PC-3 (cell line): ENCODE data around the gene ABCC8. TPM values are rescaled to one million over a fixed set of nuclear protein-coding genes. Genes with fewer than 3 reads are reported as not detected.

Experiments
- ATAC-seq: fragments of 200-7000 bp; cut with Tn5 transposase; 2 replicates; pipeline ENCODE4 v1.9.1; 2020; ENCODE audit warnings: mild to moderate bottlenecking, moderate library complexity
- BruUV-seq: library from RNA; stranded (reverse); fragments of 400-500 nt; replicated peaks from 2 replicates; lab custom pipeline; 2021; lab: Mats Ljungman, UMichigan
- CTCF ChIA-PET: fragments of 300-600 bp; sonication (Branson Sonifier 250); formaldehyde crosslinking; loops from one replicate; lab custom pipeline; 2022; ENCODE audit warnings: antibody characterized with exemption; lab: Charles Lee
- POLR2A ChIA-PET: fragments of 300-600 bp; sonication (Branson Sonifier 250); formaldehyde crosslinking; loops from one replicate; lab custom pipeline; 2022; ENCODE audit warnings: antibody characterized with exemption; ENCODE audit not compliant: unreplicated experiment; lab: Charles Lee
- DNase-seq: peaks from one replicate; pipeline ENCODE4 v3.0.0-alpha.2; 2015
- H2AFZ ChIP-seq: fragments of 300-600 bp; sonication (generic); 2 replicates; pipeline ENCODE4 v1.6.0; 2016; ENCODE audit warnings: antibody characterized with exemption, low read length
- H3F3A ChIP-seq: fragments of 300-600 bp; sonication (generic); one replicate; pipeline ENCODE4 v1.6.0; 2017; ENCODE audit warnings: antibody characterized with exemption, low read length, control low read depth, mild to moderate bottlenecking; ENCODE audit not compliant: unreplicated experiment
- H3K27ac ChIP-seq: fragments of 300-600 bp; sonication (generic); 2 replicates; pipeline ENCODE4 v1.5.1; 2016; ENCODE audit warnings: mild to moderate bottlenecking, low read length
- H3K27me3 ChIP-seq: fragments of 300-600 bp; sonication (generic); 2 replicates; pipeline ENCODE4 v1.6.1; 2016; ENCODE audit warnings: low read length, mixed read lengths
- H3K36me3 ChIP-seq: fragments of 300-600 bp; sonication (generic); 2 replicates; pipeline ENCODE4 v1.6.1; 2016; ENCODE audit warnings: low read depth, mixed run types, low read length, mixed read lengths
- H3K4me1 ChIP-seq: fragments of 300-600 bp; sonication (generic); 2 replicates; pipeline ENCODE4 v1.5.1; 2016; ENCODE audit warnings: low read length; ENCODE audit not compliant: insufficient read depth
- H3K4me2 ChIP-seq: fragments of 300-600 bp; sonication (generic); 2 replicates; pipeline ENCODE4 v1.6.0; 2016; ENCODE audit warnings: low read length
- H3K4me3 ChIP-seq: fragments of 300-600 bp; sonication (generic); 2 replicates; pipeline ENCODE4 v1.5.1; 2016; ENCODE audit warnings: mild to moderate bottlenecking, low read length, mixed read lengths
- H3K79me2 ChIP-seq: fragments of 300-600 bp; sonication (generic); 2 replicates; pipeline ENCODE4 v1.6.1; 2017; ENCODE audit warnings: low read length, mixed read lengths
- H3K9ac ChIP-seq: fragments of 300-600 bp; sonication (generic); 2 replicates; pipeline ENCODE4 v1.6.0; 2016; ENCODE audit warnings: mild to moderate bottlenecking, low read length
- H3K9me2 ChIP-seq: fragments of 300-600 bp; sonication (generic); replicated peaks from 2 replicates; pipeline ENCODE4 v1.6.1; 2016; ENCODE audit warnings: mixed run types, low read length, mixed read lengths
- H3K9me3 ChIP-seq: fragments of 300-600 bp; sonication (generic); 2 replicates; pipeline ENCODE4 v1.6.1; 2016; ENCODE audit warnings: low read length, mixed read lengths
- H4K20me1 ChIP-seq: fragments of 300-600 bp; sonication (generic); 2 replicates; pipeline ENCODE4 v1.6.1; 2016; ENCODE audit warnings: low read length, mixed read lengths
- CTCF ChIP-seq: fragments of 300-600 bp; sonication (generic); conservative IDR thresholded peaks from 2 replicates; pipeline ENCODE4 v1.5.1; 2017; ENCODE audit warnings: antibody characterized with exemption, low read depth, mild to moderate bottlenecking, low read length
- EZH2 ChIP-seq: fragments of 300-600 bp; sonication (generic); IDR thresholded peaks from one replicate; pipeline ENCODE4 v1.6.1; 2017; ENCODE audit warnings: antibody characterized with exemption, mild to moderate bottlenecking, low read length; ENCODE audit not compliant: unreplicated experiment
- EZH2phosphoT487 ChIP-seq: fragments of 300-600 bp; sonication (generic); IDR thresholded peaks from 2 replicates; pipeline ENCODE4 v1.6.1; 2018; ENCODE audit warnings: mild to moderate bottlenecking, antibody characterized with exemption, low read length, borderline replicate concordance
- intact Hi-C: fragments of 100-400 bp; cut with micrococcal nuclease; formaldehyde crosslinking; loops from 2 replicates; pipeline ENCODE4 v1.9.0; 2023
- total RNA-seq: library from RNA; depleted of rRNA; stranded (reverse); fragments of >200 nt; gene quantifications from 2 replicates; pipeline ENCODE4 v1.2.3, GENCODE V29; 2014

The ABCC8 gene
- total RNA-seq, 1 experiment from 2014 or later: not detected

GRCh38 chr11:17513853-17514252 lies 37.2 kb upstream of the ABCC8 start:
- no peak overlapping the region for H3K27ac ChIP-seq
- BruUV-seq: no TSS peak
- TF ChIP-seq CTCF: no peak
- no peak for TF ChIP-seq EZH2
- TF ChIP-seq EZH2phosphoT487: no peak
- no peaks in the 10 kb centered on the region for H3K36me3 ChIP-seq
- no peaks in the 10 kb centered on the region for H3K4me1 ChIP-seq
- ChIA-PET CTCF (no interaction called here), POLR2A (no interaction called here)
- no peaks in the 10 kb centered on the region for H3K79me2 ChIP-seq
- no peak for ATAC-seq
- DNase-seq: no peak
- no peaks in the 10 kb centered on the region for H3K9me2 ChIP-seq
- intact Hi-C loops: no loop called here
- H3K4me3 ChIP-seq: no peak overlapping the region
- H3K9ac ChIP-seq: no peak overlapping the region
- H3K27me3 ChIP-seq: peaks cover 53% of the 10 kb centered on the region
- no peaks in the 10 kb centered on the region for H3F3A ChIP-seq
- no peak overlapping the region for H3K4me2 ChIP-seq
- no peaks in the 10 kb centered on the region for H4K20me1 ChIP-seq
- no peaks in the 10 kb centered on the region for H3K9me3 ChIP-seq
- no peak overlapping the region for H2AFZ ChIP-seq

- no peaks in the 10 kb centered on the region for H4K20me1 ChIP-seq
- ChIA-PET CTCF (interaction anchor here (0.7 kb wide), 1 partner anchor 16 kb away, joined by 3 read pairs; no protein-coding TSS in a partner anchor), POLR2A (no interaction called here)
- no peak overlapping the region for H3K4me3 ChIP-seq
- DNase-seq (no peak), ATAC-seq (no peak)
- TF ChIP-seq EZH2phosphoT487 (no peak), EZH2 (no peak), CTCF (no peak)
- no peak overlapping the region for H3K4me2 ChIP-seq
- H3K27me3 ChIP-seq: peaks cover 49% of the 10 kb centered on the region
- no peak overlapping the region for H3K27ac ChIP-seq
- no peak overlapping the region for H3K9ac ChIP-seq
- no peak overlapping the region for H2AFZ ChIP-seq
- no TSS peak for BruUV-seq
- intact Hi-C loops: no loop called here
- H3K4me1 ChIP-seq: no peaks in the 10 kb centered on the region
- H3K9me2 ChIP-seq: no peaks in the 10 kb centered on the region
- no peaks in the 10 kb centered on the region for H3F3A ChIP-seq
- no peaks in the 10 kb centered on the region for H3K36me3 ChIP-seq
- H3K79me2 ChIP-seq: no peaks in the 10 kb centered on the region
- H3K9me3 ChIP-seq: no peaks in the 10 kb centered on the region
Measured at GRCh38 chr11:17512101-17512500, 35.5 kb upstream of the ABCC8 start.

GRCh38 chr11:17511571-17511970 lies 34.9 kb upstream of the ABCC8 start:
- no peak for DNase-seq
- Histone ChIP-seq H3F3A (no peaks in the 10 kb centered on the region), H3K79me2 (no peaks in the 10 kb centered on the region), H3K27ac (no peak overlapping the region), H3K27me3 (peaks cover 43% of the 10 kb centered on the region), H3K9me3 (no peaks in the 10 kb centered on the region), H3K9me2 (no peaks in the 10 kb centered on the region), H3K36me3 (no peaks in the 10 kb centered on the region), H3K9ac (no peak overlapping the region), H3K4me1 (no peaks in the 10 kb centered on the region), H3K4me2 (no peak overlapping the region), H4K20me1 (no peaks in the 10 kb centered on the region), H2AFZ (no peak overlapping the region), H3K4me3 (no peak overlapping the region)
- ATAC-seq: no peak
- TF ChIP-seq EZH2 (no peak), EZH2phosphoT487 (no peak), CTCF (no peak)
- intact Hi-C loops: no loop called here
- no TSS peak for BruUV-seq
- ChIA-PET POLR2A (no interaction called here), CTCF (interaction anchor here (0.7 kb wide), 1 partner anchor 17 kb away, joined by 3 read pairs; no protein-coding TSS in a partner anchor)
